ENCODE measurements around the gene BTBD16. TPM values are rescaled to one million over a fixed set of nuclear protein-coding genes. Genes with fewer than 3 reads are reported as not detected.

BTBD16 gene
- total RNA-seq, 1 experiment from 2014 or later, result not detected

DNA sequence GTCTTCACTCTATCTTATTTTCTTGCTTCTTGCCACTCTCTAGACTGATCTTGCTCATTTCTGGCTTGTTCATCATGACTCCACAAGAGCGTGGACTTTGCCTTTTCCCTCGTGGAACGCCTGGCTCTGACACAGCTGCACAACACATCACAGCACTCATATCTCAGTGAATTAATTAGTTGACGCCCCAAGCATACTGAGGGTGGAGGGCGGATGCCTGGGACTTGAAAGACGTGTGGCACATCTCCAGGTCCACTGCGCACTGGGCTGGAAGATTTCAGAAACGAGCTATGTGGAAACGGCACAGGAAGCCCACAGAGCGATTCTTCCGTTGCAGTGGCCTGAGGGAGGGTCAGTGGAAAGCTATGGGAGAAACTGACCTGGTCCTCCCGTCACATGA is 79.8 kb downstream of the BTBD16 start:
- Mint-ChIP-seq H3K27ac (no peak overlapping the region), H3K4me3 (no peak overlapping the region), H3K4me1 (peaks cover 21 to 28% of the 10 kb centered on the region in 2 experiments), H3K9me3 (peaks cover 26 to 27% of the 10 kb centered on the region in 2 experiments), H3K27me3 (ENCODE audit: low read depth) (peaks cover 21% of the 10 kb centered on the region), H3K36me3 (ENCODE audit: insufficient read depth in 1 of 3, low read depth in 3 of 3) (peaks cover 14 to 25% (median 18%) of the 10 kb centered on the region in 3 experiments)
- H3K79me2 ChIP-seq (ENCODE audit: insufficient read depth, low read length), result no peaks in the 10 kb centered on the region
- H2BK20ac ChIP-seq (ENCODE audit: low read depth, low read length, poor library complexity, severe bottlenecking), result no peak overlapping the region
- no peak overlapping the region for H3T11ph ChIP-seq (ENCODE audit: low read length)
- TF ChIP-seq, protein P1, sequence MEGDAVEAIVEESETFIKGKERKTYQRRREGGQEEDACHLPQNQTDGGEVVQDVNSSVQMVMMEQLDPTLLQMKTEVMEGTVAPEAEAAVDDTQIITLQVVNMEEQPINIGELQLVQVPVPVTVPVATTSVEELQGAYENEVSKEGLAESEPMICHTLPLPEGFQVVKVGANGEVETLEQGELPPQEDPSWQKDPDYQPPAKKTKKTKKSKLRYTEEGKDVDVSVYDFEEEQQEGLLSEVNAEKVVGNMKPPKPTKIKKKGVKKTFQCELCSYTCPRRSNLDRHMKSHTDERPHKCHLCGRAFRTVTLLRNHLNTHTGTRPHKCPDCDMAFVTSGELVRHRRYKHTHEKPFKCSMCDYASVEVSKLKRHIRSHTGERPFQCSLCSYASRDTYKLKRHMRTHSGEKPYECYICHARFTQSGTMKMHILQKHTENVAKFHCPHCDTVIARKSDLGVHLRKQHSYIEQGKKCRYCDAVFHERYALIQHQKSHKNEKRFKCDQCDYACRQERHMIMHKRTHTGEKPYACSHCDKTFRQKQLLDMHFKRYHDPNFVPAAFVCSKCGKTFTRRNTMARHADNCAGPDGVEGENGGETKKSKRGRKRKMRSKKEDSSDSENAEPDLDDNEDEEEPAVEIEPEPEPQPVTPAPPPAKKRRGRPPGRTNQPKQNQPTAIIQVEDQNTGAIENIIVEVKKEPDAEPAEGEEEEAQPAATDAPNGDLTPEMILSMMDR (conservative IDR thresholded peaks at IDR 0.05), result no peak
- no peaks in the 10 kb centered on the region for H4K20me1 ChIP-seq (ENCODE audit: control insufficient read depth, insufficient read depth, insufficient read length)
- H4K91ac ChIP-seq (ENCODE audit: insufficient read length, low read depth, low read length), result no peak overlapping the region
- H3K4me1 ChIP-seq (ENCODE audit: insufficient read depth, low read length), result no peaks in the 10 kb centered on the region; the same call in 1 of the 2 replicates
- no peaks in the 10 kb centered on the region for H3K27me3 ChIP-seq (ENCODE audit: insufficient read depth, low read length)
- no peak overlapping the region for H2BK15ac ChIP-seq (ENCODE audit: low read depth, low read length)
- peaks cover 11% of the 10 kb centered on the region for H3K9me3 ChIP-seq (ENCODE audit: control insufficient read depth, low read depth, low read length)
- no peak overlapping the region for H2AFZ ChIP-seq (ENCODE audit: low read length)
- H3K56ac ChIP-seq (ENCODE audit: insufficient read length, low read depth, low read length), result no peak overlapping the region
- H2BK12ac ChIP-seq (ENCODE audit: insufficient read length, low read depth, low read length), result no peak overlapping the region
- H3K4me2 ChIP-seq (ENCODE audit: insufficient read depth, insufficient read length, low read length), result no peak overlapping the region
- no peak overlapping the region; the same call in 1 of the 2 replicates for H3K14ac ChIP-seq (ENCODE audit: insufficient read depth, low read length)
- WGBS (ENCODE audit: extremely low coverage, insufficient read length, low lambda C conversion rate), result no CpG with 5 or more reads among the region's 12 CpGs
- no peak overlapping the region for H4K8ac ChIP-seq (replicated peaks; ENCODE audit: insufficient read length, low read depth, low read length)
- no peak for DNase-seq
- no peak overlapping the region for H3K18ac ChIP-seq (ENCODE audit: insufficient read length, low read depth, low read length)
- no peak overlapping the region for H3K27ac ChIP-seq (ENCODE audit: insufficient read length, low read depth, low read length)
- H3K23ac ChIP-seq (ENCODE audit: insufficient read length, low read depth, low read length), result no peak overlapping the region
- no peaks in the 10 kb centered on the region for H3K23me2 ChIP-seq (ENCODE audit: insufficient read length, low read depth, low read length, poor library complexity, severe bottlenecking)
- H2BK120ac ChIP-seq (ENCODE audit: low read depth, low read length, poor library complexity, severe bottlenecking), result no peak overlapping the region
- H2AK5ac ChIP-seq (ENCODE audit: insufficient read length, low read length), result no peak overlapping the region
- no peak overlapping the region for H4K5ac ChIP-seq (ENCODE audit: insufficient read length, low read depth, low read length)
- no peak overlapping the region for H3K9ac ChIP-seq (ENCODE audit: extremely low read depth, insufficient read length, low read length)
- no peak overlapping the region for H2BK5ac ChIP-seq (ENCODE audit: insufficient read length, low read length)
- H3K4ac ChIP-seq (ENCODE audit: low read depth, low read length), result no peak overlapping the region
- H3K79me1 ChIP-seq (ENCODE audit: insufficient read depth, low read depth, low read length, poor library complexity, severe bottlenecking), result no peaks in the 10 kb centered on the region
